Fibroblast of the conjunctiva (primary cell): ENCODE measurements around the gene MYG1.
"Not testable (repeated sequence)": the region's sequence is repeated elsewhere in the genome, so short reads cannot be mapped to it uniquely, and the experiment has no call there.

ENCODE experiments used
- DNase-seq: peaks from one replicate; pipeline ENCODE4 v3.0.0-alpha.2; 2010; ENCODE audit warnings: low read depth

The MYG1 gene

DNA sequence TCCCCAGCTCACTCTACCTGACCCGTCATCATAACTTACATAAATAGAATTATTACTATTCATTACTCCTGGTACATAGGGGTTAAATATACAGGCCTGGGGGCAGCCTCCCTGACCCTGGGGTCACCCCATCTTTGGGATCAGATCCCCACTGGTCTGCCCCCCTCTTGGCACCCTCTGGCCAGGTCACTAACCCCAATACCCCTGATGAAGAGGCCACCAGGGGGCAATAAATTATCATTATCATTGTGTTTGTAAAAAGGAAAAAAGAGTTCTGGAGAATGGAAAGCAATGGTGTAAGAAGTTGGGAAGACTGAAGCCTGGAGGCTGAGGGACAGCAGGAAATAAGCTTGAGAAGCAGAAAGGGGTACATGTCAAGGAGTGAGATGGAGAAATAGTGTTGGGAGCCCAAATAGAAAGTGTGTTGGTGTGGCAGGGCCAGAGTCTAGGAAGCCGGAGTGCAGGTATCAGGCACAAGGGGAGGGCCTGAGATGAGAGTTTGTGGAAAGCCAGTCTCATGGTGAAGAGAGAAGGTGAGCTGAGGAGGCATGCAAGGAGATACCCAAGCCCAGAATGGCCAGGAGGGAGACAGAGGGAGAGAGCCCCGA lies 28.0 kb downstream of the MYG1 start:
- DNase-seq: no peak

DNA sequence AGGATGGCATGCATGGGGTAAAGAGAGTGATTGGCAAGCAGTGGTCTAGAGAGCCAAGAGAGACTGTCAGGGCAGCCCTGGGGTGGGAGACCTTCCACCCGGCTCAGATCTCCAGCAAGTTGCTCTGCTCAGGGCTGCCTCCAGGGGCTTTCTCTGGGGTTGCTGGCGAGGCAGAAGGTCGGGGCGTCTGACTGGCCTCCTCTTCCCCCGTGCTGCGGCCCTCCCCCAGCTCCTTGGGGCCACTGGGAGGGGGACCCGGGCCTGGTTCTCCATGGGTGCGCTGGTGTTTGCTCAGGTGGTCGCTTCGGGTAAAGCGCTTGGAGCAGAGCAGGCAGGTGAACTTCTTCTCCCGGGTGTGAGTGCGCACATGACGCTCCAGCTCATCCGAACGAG lies 28.5 kb downstream of the MYG1 start:
- no peak for DNase-seq

DNA sequence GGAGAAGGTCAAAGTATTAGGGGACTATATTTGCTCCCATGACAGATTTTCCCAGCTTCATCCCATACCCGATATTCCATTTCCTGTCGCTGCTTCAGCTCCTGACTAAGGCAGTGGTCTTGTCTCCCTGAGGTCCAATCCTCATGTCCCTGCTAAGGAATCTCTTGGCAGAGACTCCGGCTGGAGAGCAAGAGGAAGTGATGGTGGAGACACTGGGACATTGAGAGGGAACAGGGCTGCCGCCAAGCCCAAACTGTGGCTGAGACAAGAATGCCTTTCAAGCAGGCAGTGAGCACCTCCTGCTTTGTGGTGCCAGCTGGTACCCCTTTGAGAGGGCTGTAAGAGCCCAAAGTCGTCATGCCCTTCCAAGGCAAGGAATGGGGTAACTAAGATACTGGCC lies 31.2 kb downstream of the MYG1 start:
- DNase-seq: no peak

DNA sequence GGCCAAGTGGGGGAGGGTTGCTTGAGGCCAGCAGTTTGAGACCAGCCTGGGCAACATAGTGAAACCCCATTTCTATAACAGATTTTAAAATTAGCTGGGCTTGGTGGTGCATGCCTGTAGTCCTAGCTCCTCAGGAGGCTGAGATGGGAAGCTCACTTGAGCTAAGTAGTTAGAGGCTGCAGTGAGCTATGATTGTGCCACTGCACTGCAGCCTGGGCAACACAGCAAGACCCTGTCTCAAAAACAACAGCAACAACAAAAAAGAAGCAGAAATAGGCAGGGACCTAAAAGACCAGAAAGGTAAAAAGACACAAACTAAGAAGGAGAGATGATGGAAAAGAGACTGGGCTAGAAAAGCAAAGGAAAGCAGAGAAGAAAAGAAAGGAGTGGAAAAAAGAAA lies 32.8 kb downstream of the MYG1 start:
- DNase-seq: not testable (repeated sequence)

DNA sequence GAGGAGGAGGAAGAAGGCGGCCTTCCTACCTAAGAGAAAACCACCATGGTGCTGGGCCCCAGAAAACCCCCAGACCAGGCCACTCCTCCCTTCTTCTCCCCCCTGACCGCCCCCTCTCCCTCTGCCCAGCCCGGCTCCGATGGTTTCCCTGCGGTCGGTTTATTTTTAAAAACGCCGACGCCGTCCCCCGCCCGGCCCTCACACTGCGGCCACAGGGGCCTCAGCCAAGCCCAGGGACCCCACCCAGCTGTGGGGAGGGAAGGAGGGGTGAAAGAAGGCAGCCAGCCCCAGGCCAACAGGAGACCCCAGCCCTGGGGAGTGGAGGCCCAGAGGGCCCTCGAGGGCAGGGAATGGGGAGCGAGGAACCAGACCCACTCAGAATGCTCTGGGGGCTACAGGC lies 33.2 kb downstream of the MYG1 start:
- no peak for DNase-seq

DNA sequence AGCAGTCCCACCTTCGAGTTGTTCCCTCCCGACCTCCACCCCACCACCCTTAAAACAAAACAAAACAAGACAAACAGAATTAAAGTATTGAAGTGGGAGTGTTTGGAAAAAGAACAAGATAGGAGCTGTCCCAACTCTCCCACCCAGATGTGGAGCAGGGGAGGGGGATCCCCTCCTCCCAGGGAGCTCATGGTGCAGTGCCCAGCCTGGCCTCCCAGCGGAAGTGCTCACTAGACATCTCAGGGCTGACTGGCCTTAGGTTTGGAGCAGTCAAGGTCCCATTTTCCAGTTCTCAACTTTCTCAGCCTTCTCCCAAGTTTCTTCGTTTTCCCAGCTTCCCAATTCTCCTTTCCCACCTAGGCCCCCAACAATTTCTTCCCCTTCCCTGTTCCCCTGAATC lies 33.8 kb downstream of the MYG1 start:
- no peak for DNase-seq

DNA sequence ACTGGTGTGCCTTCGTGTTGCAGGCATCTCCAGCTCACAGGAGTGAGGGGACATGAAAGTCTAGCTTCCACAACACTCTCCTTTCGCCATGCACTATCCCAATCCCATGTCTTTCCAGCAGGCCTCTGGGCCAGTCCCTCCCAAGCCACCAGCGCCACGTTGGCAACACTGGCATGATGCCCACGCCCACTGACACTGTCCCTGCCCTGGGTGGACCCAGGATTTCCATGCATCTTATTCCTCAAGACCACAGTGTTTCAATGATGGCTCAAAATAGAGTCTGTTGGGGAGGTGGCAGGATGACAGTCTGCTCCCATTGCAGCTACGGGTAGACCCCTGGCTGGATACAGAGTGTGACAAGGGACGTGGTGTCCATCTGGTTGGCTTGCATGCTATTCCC lies 34.4 kb downstream of the MYG1 start:
- DNase-seq: no peak

DNA sequence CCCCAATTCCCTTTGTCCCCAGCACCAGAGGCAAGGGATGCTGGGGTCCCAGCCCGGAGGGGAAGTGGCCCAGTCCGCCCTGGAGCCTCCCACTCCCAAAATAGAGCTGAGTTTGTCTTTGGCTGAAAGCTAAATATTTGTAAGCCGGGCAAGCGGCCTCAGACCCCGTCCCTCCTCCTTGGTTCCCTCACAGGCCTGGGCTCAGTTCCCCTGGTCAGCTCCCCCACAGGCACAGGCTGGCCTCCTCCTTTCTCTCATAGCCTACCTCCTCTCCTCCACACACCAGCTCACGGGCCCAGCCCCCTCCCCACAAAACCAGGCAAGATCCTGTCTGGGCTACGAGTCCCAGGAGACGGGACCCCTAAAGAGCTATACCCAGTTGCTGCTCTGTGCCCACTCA lies 35.3 kb downstream of the MYG1 start:
- DNase-seq: no peak

DNA sequence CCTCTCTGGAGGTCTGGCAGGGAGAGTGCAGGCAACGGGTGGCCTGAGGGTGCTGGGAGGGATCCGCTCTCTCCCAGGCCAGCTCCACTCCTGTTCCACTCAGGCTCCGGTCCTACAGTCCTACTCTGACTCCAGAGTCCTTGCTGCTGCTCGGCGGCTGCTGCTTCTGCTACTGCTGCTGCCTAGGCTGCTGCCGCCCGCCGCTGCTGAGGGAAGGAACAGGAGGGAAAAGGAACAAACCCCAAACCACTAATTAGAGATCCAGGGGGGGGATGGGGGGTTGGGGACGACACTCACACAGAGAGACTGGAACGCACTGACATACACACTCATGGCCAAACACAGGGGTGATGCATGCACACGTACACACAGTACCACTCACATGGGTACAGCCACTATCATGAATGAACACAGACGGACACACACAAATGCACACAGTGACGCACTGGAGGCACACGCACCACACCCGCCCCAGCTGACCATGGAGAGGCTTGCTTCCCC lies 36.7 kb downstream of the MYG1 start, which contains the start of gene SP7:
Gene SP7 (minus strand): TSS at position 174 of the 501 bp plus-strand sequence. CDS start 708 bp downstream, outside the sequence.
- no peak for DNase-seq

DNA sequence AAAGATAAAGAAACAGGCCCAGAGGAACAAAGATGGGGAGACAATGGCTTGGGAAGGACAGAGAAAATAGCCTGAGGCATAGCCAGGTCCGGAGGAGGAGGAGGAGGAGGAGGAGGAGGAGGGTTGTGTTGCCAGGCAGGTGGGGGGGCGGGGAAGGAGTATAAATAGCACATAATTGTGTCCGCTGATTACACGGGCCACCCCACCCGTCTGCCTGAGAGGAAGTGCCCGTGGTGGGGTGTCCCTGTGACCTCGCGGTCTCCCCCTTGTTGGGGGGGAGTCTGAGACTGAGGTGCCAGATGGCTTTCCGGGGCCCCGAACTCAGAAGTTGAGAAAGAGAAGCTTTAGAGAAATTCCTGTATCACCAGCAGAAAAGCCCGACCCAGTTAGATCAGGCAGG lies 38.5 kb downstream of the MYG1 start:
- no peak for DNase-seq

DNA sequence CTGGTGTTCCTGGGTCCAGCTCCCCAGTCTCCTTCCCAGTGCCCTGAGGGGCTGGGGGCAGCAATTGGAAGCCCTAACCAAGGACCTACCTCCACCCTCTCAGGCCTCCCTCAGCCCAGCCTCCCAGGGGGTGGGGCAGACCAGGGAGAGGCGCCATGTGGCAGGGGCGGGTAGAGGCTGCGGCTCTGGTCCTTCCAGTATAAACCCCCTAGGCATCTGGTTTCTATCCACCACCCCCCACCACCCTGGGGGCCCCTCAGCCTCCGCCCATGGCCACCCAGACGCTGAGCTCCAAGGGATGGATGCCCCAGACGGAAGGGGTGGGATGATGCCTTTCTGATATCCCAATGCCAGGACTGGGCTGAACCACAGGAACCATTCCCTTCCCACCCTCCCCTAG lies 39.4 kb downstream of the MYG1 start:
- DNase-seq: no peak

DNA sequence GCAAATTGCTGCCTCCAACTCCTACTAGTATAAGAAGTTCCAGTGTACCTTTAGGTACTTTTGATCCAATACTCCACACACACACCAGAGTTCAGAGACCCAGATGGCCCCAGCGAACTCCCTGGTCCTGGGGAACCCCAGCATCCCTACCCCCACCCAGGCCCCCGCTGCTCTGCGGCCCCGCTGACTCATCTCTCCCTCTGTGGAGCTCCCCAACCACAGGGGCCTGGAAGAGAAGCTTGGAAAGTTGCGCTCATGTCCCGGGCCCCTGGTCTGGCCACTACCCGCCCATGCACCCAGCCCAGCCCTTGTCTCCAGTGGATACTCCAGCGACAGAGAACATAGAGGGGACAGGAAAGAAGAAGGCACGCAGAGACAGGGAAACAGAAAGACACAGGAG lies 40.9 kb downstream of the MYG1 start:
- DNase-seq: no peak

DNA sequence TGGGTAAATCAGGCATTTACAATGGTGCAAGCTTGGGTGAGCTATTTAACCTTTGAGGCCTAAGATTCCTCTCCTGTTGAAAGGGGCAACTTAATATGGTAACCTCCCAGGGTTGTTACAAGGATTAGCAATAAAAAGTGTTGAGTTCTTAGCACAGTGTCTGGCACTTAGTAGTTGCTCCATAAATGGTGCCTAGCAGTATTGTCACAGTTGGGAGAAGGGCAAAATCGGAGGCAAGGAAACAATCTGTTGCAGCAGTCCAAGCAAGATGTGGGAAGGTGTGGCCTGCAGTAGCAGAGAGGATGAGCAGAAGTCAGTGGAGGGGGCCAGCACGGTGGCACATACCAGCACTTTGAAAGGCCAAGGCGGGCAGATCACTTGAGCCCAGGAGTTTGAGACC lies 44.0 kb downstream of the MYG1 start:
- DNase-seq: no peak

DNA sequence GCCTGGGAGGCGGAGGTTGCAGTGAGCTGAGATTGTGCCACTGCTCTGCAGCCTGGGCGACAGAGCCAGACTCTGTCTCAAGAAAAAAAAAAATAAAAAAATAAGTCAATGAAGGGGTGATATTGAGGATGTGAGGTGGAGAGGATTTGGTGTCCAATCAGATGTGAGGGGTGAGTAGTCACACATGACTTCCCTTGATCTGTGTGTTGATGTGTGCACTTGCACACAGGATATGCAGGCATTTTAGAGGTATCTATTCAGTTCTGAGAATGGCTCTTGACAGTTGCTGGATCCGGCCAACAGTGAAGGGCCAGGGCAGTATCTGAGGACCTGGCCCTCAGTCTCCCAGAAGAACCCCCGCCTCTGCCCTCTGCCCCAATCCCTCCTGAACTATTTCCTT lies 44.5 kb downstream of the MYG1 start:
- no peak for DNase-seq

DNA sequence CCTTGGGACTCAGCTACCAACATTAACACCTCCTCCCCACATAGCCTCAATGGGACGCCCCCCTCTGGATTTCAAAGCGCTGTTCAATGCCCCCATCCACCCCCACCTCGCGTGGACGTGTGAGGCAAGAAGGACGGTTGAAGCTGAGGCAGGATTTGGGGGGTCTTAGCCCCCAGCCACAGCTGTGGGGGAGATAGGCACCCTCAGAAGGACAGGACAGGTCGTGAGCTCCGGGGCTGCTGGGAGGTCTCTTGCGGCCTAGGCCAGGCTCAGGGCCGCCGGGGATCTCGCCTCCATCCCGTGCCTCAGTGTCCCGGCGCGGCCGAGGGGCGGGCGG lies 45.0 kb downstream of the MYG1 start:
- DNase-seq: no peak

DNA sequence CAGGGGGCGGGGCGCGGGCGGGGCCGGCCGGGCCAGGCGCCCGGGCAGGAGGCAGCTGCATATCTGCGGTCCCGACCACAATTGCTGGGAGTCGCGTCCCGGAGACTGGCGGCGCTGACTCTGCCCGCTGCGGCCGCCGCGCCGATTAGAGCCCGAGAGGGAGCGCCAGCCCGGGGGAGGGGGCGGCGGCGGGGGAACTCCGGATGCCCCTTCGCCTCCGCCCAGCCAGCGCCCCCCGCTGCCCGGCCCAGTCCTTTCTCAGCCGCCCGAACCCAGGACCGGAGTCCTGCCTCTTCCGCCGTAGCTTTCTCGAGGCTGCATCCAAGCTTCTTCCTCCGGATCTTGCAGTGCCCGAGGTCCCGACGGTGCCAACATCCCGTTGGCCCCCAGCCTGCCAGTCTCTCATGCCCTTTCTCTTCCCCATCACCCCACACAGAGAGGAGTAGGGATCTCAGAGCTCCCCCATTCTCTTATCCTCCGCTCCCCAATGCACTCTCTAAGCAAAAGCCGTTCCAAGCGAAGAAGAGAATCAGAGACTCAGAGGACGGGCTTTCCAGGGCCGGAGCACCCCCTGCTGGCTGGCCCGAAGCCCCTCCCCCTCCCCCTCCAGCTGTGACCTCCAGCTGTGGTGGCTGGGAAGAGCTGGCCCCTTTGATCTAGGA lies 45.5 kb downstream of the MYG1 start:
- DNase-seq: peak; percentile 63

DNA sequence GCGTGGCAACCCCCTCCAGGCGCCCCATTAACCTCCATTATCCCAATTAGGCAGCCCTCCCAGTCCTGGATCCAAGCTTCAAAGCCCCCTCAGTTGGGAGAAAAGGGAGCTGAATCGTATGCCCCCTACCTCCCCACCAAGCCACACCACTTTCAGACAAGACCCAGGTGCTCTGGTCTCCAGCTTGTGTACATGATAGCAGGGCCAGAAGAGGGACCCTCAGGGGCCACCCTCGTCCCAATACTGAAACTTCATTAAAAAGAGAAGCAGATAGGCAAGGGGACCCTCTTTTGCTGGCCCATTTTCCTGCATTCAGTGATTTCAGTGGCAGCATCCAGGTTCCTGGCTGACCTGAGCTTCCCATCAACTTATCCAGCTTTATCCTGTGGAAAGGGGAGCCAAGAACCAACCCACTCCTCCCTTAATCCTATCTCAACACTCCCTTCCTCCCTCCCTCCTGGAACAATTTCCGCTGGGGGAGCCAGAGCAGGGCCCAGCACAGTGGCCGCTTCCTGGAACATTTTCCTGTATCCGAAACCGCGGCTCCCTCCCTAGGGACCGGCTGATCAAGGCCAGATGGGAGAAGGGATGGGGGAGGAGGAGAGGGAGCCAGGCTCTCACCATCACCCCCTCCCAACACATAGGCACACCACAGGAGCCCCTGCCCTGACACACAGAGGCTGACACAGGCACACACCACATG lies 46.1 kb downstream of the MYG1 start:
- DNase-seq: peak; percentile 43

DNA sequence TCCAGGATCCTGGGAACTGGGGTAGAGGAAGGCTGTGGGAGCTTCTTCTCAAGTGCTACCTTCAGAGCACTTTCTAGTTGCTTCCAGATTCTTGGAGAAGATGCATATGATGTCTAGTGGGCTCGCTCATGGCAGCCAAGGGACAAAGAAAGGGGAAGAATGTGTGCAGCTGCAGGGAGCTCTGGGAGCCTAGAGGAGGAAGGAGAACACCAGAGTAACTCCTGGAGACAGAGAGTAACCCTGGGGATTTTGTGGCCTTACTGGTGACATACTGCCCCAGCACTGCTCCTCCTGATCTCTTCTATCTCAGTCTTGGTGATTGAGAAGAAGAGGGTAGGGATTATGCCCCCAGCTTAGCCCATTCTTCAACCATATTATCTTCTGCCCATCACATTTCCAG lies 47.0 kb downstream of the MYG1 start:
- no peak for DNase-seq

DNA sequence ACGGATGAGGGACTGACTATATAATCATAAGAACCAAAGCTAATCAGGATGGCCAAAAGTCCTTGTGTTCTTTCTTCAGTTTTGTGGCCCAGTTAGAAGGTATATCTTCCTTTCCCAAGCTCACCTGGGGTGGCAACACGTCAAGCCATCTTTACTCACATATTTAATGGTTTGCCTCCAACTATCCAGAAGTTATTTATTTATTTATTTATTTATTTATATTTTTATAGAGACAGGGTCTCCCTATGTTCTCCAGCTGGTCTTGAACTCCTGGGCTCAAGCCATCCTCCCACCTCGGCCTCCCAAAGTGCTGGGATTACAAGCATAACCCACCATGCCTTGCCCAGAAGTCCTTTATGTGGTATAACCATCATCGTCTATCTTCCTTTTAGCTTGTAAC lies 48.4 kb downstream of the MYG1 start:
- DNase-seq: no peak

DNA sequence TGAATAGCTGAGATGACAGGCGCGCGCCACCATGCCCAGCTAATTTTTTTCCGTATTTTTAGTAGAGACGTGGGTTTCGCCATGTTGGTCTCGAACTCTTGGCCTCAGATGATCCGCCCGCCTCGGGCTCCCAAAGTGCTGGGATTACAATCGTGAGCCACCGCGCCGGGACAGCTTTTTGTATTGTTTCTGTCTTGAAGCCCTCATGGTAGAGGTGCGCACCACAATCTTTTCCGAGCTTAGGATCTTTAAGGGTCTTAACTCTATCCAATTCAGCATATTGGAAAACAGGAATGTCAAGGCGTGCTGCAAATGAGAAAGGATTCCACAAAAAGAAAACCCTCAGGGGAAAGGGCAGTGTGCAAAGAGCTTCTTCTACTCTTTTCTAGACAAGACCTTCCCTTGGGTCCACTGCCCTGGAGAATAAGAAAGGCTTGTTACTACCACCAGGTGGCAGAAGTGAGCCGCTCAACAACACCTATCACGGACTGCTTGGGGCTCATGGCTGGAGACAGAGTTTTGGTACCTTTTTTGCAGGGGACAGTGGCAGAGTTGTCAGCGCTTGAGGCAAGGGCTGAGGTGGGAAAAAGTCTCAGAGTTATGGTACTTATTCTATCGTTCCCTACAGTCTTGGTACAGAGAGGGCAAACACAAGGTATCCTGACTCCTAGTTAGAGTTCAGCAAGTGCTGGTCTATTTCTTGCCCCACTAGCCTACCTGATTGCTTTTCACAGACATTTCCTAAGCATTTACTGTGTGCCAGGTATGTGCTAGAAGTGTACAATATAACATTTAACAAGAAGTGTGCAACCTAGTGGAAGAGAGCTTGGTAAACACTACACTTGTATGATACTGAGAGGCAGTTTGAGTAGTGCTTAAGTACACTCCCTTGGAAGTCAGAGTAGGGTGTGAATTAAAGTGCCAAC lies 53.1 kb downstream of the MYG1 start:
- DNase-seq: peak; percentile 81

DNA sequence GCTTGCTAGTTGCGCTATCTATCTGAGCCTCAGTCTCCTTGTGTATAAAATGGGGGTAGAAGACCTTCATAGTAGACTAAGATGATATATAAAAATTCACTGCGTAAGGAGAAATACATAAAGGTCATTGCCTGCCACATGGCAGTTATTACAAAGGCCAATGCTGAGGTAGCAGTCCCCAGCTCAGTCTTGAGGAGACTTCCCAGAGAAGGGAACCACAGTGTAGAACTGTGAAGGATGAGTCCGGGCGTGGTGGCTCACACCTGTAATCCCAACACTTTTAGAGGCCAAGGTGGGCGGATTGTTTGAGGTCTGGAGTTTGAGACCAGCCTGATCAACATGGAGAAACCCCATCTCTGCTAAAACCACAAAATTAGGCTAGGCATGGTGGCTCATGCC lies 53.8 kb downstream of the MYG1 start:
- no peak for DNase-seq

DNA sequence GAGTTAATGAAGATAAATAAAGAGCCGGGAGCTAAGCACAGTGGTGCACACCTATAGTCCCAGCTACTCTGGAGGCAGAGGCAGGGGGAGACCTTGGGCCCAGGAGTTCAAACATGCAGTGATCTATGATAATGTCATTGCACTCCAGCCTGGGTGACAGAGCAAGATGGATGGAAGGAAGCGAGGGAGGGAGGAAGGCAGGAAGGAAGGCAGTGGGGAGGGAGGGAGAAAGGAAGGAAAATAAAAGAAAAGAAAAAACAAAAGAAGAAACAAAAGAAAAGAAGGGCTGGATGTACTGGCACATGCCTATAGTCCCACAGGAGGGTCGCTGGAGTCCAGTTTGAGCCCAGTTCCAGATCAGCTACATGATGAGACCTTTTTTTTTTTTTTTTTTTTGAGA lies 55.6 kb downstream of the MYG1 start:
- DNase-seq: no peak
